ENCODE data around the gene ADIG.

DNA sequence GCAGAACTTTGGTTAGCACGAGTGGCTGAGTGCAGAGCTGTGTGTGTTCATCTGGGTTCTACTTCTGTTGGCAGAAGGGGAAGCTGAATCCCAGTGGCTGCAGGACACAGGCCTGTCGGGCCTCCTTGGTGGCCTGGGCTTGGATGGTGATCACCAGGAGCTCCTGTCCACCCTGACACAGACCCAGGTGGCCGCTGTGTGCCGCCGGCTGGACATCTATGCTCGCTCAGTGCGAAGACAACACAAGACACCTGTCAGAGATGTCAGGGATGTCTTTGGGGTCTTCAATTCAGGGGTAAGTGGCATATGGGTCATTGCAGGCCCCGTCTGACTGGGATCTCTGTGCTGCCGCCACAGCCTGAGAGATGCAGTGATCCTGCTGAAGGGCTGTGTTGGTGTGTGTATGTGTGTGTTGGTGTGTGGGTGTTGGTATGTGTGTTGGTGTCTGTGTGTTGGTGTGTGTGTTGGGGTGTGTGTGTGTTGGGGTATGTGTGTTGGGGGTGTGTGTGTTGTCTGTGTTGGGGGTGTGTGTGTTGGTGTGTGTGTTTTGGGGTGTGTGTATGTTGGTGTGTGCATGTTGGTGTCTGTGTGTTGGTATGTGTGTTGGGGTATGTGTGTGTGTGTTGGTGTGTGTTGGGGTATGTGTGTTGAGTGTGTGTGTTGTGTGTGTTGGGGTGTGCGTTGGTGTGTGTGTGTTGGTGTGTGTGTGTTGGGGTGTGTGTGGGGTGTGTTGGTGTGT, 46.1 kb downstream of the ADIG start:
- TF ChIP-seq, protein P1, sequence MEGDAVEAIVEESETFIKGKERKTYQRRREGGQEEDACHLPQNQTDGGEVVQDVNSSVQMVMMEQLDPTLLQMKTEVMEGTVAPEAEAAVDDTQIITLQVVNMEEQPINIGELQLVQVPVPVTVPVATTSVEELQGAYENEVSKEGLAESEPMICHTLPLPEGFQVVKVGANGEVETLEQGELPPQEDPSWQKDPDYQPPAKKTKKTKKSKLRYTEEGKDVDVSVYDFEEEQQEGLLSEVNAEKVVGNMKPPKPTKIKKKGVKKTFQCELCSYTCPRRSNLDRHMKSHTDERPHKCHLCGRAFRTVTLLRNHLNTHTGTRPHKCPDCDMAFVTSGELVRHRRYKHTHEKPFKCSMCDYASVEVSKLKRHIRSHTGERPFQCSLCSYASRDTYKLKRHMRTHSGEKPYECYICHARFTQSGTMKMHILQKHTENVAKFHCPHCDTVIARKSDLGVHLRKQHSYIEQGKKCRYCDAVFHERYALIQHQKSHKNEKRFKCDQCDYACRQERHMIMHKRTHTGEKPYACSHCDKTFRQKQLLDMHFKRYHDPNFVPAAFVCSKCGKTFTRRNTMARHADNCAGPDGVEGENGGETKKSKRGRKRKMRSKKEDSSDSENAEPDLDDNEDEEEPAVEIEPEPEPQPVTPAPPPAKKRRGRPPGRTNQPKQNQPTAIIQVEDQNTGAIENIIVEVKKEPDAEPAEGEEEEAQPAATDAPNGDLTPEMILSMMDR (IDR thresholded peaks at IDR 0.05), result no peak
- no peak for TF ChIP-seq EP300 (IDR thresholded peaks at IDR 0.05)

Data from ovary (tissue), 3 donors.